Right lung (tissue), 10 donors: ENCODE results near the gene CLEC11A. TPM values are rescaled to one million over a fixed set of nuclear protein-coding genes. Genes with fewer than 3 reads are reported as not detected.

ENCODE experiments used
- DNase-seq, 2 donors: peaks; one replicate each; pipeline ENCODE4 v3.0.0-alpha.2; 2013
- long read RNA-seq, 8 donors: transcript quantifications; one replicate each; lab custom pipeline, GENCODE V29; 2026
- polyA plus RNA-seq, 5 donors: library from polyadenylated mRNA; unstranded; fragments of 120-200 nt; gene quantifications; one replicate each; pipeline versions ENCODE4 v1.2.1 to v1.2.3, GENCODE V29; 2013; ENCODE audit warnings: inconsistent platforms in 1 of 5, low replicate concordance in 1 of 5; ENCODE audit not compliant: insufficient read length in 5 of 5, insufficient read depth in 1 of 5

The CLEC11A gene, protein sequence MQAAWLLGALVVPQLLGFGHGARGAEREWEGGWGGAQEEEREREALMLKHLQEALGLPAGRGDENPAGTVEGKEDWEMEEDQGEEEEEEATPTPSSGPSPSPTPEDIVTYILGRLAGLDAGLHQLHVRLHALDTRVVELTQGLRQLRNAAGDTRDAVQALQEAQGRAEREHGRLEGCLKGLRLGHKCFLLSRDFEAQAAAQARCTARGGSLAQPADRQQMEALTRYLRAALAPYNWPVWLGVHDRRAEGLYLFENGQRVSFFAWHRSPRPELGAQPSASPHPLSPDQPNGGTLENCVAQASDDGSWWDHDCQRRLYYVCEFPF
- 10 to 100 TPM; 29.6 to 66.3 (median 36.1) TPM for polyA plus RNA-seq
- long read RNA-seq, donor 1, transcript CLEC11A-201 (4 exons, 1,419 nt): major isoform, 30 of 46 reads
- long read RNA-seq, donor 1, partial matches to known transcripts: 14 of 46 reads
- long read RNA-seq, donor 1, other reads (novel, unspliced or antisense): 0 of 46 reads
- long read RNA-seq, donor 2, transcript CLEC11A-201 (4 exons, 1,419 nt): major isoform, 26 of 40 reads
- long read RNA-seq, donor 2, partial matches to known transcripts: 13 of 40 reads
- long read RNA-seq, donor 2, other reads (novel, unspliced or antisense): 0 of 40 reads
- long read RNA-seq, donor 3, transcript CLEC11A-201 (4 exons, 1,419 nt): major isoform, 32 of 63 reads
- long read RNA-seq, donor 3, partial matches to known transcripts: 31 of 63 reads
- long read RNA-seq, donor 3, other reads (novel, unspliced or antisense): 0 of 63 reads
- long read RNA-seq, donor 4, transcript CLEC11A-201 (4 exons, 1,419 nt): major isoform, 12 of 23 reads
- long read RNA-seq, donor 4, partial matches to known transcripts: 11 of 23 reads
- long read RNA-seq, donor 4, other reads (novel, unspliced or antisense): 0 of 23 reads
- long read RNA-seq, donor 5, transcript CLEC11A-201 (4 exons, 1,419 nt): major isoform, 25 of 42 reads
- long read RNA-seq, donor 5, partial matches to known transcripts: 17 of 42 reads
- long read RNA-seq, donor 5, other reads (novel, unspliced or antisense): 0 of 42 reads
- long read RNA-seq, donor 6, transcript CLEC11A-201 (4 exons, 1,419 nt): major isoform, 30 of 60 reads
- long read RNA-seq, donor 6, partial matches to known transcripts: 29 of 60 reads
- long read RNA-seq, donor 6, other reads (novel, unspliced or antisense): 0 of 60 reads
- long read RNA-seq, donor 7, transcript CLEC11A-201 (4 exons, 1,419 nt): major isoform, 27 of 37 reads
- long read RNA-seq, donor 7, partial matches to known transcripts: 9 of 37 reads
- long read RNA-seq, donor 7, other reads (novel, unspliced or antisense): 0 of 37 reads
- long read RNA-seq, donor 8, transcript CLEC11A-201 (4 exons, 1,419 nt): major isoform, 11 of 17 reads
- long read RNA-seq, donor 8, partial matches to known transcripts: 6 of 17 reads
- long read RNA-seq, donor 8, other reads (novel, unspliced or antisense): 0 of 17 reads

DNA sequence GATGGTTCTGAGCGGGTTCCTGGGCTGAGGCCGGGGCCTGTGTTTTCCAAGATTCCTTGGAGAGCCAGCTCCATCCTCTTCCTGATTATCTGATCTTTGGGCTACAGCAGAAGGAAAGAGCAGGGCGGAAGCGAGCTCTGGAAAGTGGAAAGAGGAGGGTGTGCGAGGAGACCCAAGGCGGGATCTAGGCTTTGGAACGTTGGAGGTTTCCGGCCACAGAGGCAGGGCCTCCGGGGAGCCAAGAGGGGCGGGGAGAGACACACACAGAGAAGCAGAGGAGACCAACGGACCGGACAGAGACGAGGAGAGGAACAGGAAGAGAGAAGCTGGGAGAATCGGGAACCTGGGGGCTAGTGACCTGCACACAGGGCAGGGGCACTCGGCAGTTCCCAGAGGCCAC is at the start of gene CLEC11A:
Gene CLEC11A, plus strand, starts transcription at position 296 of the 400 bp plus-strand sequence. CDS start 162 bp downstream, outside the sequence.
- peak; percentile 62 to 79 for DNase-seq

DNA sequence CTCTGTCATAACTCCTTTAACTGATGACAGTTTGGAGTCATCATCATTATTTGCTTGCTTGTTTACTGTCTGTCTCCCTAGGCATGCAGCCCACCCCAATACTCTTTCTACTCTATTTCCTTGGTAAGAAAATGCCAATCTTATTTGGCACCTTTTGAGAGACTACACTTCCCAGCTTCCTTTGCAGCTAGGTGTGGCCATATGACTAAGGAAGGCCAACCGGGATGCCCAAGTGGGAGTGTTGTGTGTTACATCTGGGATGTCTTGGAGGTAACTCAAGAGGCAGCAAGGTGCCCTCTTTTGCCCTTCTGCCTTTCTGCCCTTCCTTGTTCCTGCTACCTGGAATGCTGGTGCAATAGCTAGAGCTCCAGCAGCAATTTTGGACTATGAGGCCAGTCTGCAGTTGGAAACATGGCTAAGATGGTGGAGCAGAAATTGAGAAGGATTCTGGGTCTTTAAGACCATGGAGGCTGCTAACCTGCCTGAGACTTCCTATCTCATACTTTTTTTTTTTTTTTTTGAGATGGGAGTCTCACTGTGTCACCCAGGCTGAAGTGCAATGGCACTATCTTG is 46.5 kb upstream of the CLEC11A start:
- no peak for DNase-seq

DNA sequence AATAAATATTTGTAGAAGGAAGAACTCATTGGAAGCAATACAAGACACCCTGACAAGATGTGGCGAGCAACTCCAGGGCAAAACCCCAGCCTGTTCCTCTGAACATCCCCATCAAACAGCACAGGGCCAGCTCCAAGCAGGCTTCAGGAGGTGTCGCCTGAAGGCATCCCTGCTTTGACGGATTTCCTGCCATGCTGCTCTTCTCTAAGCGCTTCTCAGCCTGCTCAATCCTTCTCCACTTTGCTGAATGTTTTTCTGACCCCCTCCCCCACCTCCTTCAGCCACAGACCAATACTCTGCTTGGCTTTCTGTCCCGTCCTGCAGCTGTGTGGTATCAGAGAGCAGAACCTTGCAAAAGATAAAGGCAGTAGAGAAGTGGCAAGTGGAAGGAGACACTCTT is 45.5 kb upstream of the CLEC11A start:
- DNase-seq: no peak

DNA sequence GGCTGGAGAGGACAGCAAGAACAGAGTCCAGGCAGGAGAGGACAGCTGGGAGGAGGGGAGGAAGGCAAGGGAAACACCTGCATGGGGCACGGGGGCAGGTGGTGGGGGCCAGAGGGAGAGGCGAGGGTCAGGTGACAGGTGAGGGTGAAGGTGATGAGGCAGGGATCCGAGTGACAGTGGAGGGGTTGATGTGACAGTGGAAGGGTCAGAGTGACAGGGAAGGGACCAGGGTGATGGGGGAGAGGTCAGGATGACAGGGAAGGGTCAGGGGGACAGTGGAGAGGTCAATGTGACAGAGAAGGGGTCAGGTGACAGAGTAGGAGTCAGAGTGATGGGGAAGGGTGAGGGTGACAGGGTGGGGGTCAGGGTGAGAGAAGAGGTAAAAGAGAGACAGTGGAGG is 44.8 kb upstream of the CLEC11A start:
- no peak for DNase-seq

DNA sequence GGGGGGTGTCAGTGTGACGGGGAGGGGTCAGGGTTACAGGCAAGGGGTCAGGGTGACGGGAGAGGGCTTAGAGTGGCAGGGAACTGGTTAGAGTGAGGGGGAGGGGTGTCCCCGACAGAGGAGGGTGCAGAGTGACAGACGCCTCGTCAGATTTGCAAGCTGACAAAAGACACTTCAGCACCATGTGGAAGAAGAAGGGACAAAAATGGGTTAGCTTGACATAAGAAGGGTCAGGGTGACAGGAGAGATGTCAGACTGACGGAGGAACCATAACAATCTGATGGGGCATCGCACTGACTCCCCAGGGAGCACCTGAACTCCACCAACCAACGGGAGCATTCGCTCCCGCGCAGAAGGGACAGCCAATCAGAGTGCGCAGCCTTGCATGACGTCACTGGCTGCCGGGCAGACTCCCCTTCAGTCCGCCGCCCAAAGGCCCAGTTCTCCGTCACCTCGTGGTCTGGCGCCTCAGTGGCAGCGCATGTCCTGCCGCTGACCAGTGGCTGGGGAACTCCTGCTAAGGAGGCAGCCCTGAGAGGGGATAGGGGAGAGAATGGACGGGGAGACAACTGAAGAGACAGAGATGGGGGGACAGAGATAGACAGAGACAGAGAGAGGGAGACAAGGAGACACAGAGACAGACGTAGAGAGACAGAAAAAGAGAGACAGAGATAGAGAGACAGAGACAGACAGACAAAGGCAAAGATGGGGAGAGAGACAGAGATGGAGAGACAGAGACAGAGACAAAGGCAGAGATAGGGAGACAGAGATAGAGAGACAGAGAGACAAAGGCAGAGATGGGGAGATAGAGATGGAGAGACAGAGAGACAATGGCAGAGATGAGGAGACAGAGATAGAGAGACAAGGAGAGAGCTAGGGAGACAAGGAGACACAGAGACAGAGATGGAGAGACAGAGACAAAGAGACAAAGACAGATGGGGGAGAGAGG is 43.7 kb upstream of the CLEC11A start:
- DNase-seq: peak; percentile 49 to 69

DNA sequence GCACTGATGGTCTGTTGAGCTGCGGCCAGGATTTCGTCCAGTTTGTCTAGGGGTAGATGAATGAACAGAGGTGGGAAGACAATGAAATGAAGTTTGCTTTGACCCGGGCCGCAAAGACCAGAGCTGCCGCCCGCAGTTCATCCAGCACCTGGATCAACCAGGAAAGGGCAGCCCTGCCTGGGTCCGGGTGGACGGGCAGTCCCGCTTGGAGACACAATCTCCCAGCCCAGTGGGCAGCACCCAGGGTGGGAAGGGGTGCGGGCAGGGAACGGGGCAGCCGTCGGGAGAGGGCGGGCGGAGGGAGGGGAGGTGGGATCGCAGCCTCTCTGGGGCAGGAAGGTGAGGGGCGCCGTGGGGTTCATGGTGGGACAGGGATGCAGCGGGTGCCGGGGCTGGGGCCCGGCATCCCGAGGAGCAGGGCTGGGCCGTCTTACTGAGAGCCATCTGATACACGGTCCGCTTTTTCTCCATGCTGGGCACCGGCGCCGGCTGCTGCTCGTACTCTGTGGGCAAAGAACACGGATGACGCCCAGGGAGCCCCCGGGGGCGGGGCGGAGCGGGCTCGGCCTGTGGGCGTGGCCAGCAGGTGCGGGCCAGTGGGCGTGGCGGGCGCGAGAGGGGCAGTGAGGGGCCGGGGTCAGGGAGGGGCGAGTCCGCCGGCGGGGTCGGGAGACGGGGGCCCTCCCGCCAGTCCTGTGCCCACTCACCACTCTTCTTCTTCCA is 36.7 kb upstream of the CLEC11A start:
- DNase-seq: no peak

DNA sequence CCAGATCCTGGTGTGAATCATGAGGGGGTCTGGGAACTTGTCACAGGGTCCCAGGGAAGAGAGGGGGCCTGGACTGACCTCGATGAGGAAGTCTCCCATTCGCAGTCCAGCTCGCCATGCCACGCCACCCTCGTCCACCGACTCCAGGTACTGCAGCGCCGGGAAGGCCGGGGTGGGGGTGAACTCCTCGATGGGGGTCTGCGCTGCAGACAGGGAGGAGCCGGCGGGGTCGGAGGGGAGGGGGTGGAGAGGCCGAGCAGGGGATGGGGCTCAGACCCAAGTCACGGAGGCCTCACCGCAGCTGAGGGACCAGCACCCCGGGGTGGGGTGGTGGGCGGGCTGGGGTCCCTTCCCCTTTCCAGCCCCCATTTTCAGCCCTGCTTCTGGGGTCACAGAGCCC is 34.4 kb upstream of the CLEC11A start:
- no peak for DNase-seq

DNA sequence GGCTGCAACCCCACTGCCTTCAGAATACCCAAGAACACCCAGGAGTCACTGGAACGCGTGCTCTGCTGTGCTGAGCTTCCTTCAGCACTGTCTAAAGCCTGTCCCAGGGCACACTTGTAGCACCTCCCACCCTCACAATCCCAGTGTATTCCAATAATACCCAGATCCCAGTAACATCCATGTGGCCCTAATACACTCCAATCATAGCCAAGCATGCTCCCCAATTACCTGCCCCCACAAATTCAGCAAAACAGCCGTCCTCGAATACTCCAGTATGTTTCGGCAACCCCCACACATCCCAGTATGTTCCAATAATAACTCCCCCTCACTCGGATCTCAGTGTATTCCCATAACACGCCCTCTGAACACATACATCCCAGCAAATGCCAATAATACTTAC is 32.7 kb upstream of the CLEC11A start:
- DNase-seq: no peak

DNA sequence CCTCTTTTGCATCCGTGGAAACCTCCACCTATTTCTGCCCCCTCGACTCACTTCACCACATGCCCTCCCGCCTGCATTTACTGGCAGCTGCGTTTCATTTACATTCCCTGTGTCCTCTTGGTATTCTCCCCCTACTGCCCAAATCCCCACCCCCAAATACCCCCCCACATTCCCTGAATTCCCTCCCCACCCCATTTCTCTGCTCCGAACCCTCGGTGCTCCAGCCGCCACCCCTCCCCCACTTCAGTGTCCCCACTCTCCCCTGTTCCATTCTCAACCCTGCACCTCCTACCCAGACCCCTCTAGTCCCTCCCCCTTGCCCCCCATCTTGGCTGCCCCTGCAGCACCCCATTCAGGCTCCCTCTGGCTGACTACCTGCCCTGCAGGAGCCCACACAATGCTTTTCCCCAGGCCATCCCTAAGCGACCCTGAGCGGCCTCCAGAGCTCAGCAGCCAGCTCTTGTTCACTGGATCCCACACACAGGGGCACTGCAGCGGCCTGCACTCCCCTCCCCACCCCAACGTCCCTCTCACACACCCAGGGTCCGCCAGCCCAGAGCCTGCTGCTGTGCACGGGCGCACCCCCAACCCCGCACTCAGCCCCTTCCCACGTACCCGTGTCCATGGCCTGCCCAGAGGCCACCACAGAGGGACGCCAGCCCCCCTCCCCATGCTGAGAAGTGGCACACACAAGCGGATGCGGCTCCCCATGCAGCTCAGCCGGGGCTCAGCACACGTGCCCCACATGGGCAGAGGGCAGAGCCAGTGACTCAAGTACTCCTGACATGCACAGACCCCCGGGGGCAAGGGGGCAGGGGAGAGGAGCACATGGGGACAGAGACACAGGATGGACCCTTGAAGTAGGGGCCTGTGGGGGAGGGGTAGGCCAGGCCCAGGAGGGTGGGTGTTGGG is 29.8 kb upstream of the CLEC11A start:
- DNase-seq: no peak

DNA sequence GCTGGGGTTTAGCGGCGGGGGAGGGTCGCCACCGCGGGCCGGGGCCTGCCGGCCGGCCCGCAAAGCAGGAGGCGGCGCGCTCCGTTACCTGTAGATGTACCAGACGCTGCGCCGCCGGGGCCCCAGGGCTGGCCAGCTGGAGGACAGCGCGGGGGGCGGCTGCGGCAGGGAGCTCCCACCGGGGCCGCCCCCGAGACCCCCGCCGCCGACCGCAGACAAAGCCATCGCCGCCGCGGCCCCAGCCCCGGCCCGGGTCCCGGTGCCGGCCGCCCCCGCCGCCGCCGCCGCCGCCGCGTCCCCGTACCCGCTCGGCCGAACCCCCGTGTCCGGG is 28.4 kb upstream of the CLEC11A start:
- DNase-seq: no peak

DNA sequence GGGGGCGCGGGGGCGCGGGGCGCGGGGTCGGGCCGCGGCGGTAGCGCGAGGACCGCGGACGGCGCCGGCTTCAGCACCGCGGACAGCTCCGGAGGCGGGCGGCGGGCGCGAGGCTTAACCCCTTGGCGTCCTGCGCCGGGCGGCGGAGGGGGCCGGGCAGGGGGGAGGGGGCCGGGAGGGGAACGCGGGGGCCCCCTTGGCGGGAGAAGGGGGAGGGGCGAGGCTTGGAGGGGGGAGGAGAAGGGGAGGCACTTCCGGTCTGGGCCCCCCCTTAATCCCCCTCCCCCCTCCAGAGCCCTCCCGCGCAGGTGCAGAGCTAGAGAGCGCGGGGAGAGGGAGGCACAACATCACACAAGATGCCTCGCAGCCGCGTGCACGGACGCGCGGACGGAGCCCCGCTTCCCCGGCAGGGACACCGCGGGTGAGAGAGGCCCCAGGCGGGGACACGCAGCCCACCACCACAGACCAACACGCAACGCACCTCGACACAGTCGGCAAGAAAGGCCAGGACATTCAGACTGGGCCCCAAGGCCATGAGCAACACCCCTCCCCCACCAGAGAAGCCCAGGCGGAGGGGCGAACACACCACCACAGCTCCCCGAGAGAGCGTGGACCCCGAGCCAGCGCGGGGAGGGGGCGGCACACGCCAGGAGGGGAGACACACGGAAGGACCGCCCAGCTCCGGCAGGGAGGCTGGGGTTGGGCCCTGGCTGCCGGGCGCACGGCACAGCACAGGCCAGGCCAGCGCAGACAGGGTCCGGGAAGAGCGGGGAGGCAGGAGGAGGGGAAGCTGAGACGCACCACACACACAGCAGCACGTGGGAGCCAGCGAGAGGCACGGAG is 27.7 kb upstream of the CLEC11A start:
- no peak for DNase-seq

DNA sequence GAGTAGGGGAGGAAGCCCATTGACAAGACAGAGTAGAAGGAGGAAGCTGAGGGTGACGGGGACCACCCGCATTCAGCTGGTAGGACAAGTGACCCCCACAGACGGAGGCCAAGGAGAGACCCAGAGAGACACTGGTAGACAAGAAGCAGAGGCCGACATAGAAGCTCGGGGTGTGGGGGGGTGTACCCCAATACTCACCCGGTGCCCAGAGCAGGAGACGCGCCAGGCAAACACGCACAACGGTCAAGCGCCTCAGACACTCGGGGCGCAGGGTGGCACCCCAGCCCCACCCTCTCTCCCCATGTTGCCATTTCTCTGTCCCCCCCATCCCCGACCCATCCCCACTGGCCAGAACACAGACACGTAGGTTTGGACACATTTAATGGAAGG is 27.1 kb upstream of the CLEC11A start:
- no peak for DNase-seq

DNA sequence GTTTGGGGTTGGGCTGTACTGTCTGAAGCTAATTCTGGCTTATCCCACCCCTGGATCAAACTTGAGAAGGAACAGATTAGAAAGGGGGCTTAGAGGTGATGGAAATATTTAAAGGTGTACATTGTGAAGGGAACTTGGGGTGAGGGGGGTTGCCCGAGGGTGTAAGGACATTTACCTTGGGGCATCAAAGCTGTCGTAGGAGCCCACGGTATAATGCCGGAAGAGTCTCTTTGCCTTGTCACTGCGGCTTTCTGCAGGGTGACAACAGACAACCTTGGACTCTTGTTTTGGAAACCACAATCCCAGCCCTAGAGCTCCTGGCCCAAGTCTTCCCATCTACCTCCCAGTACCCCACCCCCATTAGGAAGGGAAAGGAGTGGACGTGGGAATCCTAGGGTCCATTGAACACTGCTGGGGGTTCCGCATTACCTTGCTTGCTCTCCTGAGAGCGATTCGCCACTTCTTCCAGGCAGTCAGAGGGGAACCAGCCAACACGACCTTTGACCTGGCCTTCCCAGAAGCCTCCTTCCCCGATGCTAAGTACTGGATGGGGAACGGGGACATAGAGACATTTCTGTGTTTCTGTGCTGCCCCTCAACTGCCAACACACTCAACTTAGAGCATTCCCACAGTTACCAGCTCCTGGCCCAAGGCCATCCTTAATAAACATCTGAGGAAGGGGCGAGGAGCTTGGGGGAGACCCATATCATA is 25.6 kb upstream of the CLEC11A start:
- DNase-seq: no peak

DNA sequence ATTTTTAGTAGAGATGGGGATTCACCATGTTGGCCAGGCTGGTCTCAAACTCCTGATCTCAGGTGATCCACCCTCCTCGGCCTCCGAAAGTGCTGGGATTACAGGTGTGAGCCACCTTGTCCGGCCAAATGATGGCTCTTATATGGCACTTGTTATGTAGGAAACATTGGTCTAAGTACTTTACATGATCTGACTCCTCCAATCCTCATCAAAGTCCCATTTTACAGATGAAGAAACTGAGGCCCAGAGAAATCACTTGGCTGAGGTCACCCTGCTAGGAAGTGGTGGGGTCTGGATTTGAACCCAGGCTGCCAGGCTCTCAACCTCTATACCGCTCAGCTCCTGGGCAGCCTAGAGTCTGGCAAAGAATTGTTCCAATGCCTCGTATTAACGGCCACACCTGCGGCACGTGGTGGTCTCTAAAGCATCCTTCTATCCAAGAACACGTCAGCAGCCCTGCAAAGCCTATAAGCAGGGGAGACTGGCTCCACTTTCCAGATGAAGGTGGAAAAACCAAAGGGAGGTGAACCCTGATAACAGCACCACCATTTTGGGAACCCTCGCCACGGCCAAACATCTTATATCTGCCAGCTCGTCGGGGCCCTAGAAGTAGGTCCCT is 21.7 kb upstream of the CLEC11A start:
- no peak for DNase-seq

DNA sequence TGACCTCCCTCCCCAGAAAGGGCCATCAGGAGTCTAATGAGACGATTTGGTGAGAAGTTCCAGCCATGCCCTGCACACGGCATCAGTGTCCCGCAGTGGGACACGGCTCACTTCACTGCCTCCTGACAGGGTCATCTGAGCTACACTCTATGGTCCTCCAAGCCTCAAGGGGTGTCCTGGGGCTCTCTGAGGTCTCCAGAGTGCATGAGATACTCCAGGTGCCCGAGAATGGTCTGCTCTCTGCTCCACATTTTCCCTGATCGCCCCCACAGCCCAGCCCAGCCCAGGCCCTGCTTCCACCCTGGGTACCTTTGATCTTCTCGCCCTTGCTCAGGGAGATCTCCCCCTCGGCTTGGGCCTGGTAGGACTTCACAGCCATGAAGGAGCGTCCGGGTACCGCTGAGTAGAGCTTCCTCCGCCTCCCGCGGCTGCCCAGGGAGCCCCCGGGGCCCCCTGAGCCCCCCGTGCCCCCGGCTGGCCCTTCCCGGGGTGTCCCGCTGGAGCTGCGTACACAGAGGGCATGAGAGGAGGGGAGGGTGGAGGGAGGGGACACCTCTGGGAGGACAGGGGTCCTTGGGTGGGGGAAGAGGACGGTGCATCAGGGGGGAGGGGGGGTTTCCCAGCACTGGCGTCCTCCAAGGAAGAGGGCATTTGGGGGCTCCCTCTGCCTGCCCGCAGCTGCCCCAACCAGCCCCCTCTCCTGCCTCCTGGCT is 20.9 kb upstream of the CLEC11A start:
- DNase-seq: no peak
